Activated naive CD8-positive, alpha-beta T cell treated with anti-CD3 and anti-CD28 coated beads, Interleukin-2, amount 10 ng/mL, durations not matched to agents 7 days and 5 days (primary cell): ENCODE measurements around the gene CLN6. TPM values are rescaled to one million over a fixed set of nuclear protein-coding genes. Genes with fewer than 3 reads are reported as not detected.
"Not testable (repeated sequence)": the region's sequence is repeated elsewhere in the genome, so short reads cannot be mapped to it uniquely, and the experiment has no call there.

Source experiments
- ATAC-seq: fragments of 150-1000 bp; cut with Tn5 transposase; one replicate; pipeline ENCODE4 v1.10.0; 2021; ENCODE audit warnings: low read depth, moderate library complexity
- POLR2A ChIA-PET: fragments of 350-600 bp; sonication (Branson Sonifier 250); formaldehyde crosslinking; loops from one replicate; lab custom pipeline; 2021; ENCODE audit warnings: antibody characterized with exemption; lab: Charles Lee
- DNase-seq: peaks from one replicate; pipeline ENCODE4 v3.0.0; 2021
- H3K27ac Mint-ChIP-seq: one replicate; pipeline ENCODE4 v1.8.0; 2022; ENCODE audit warnings: mild to moderate bottlenecking, mixed read lengths
- H3K27me3 Mint-ChIP-seq: one replicate; pipeline ENCODE4 v1.8.0; 2022; ENCODE audit warnings: mild to moderate bottlenecking, moderate library complexity, mixed read lengths
- H3K36me3 Mint-ChIP-seq: one replicate; pipeline ENCODE4 v1.8.0; 2021; ENCODE audit warnings: mild to moderate bottlenecking, mixed read lengths
- H3K4me1 Mint-ChIP-seq: one replicate; pipeline ENCODE4 v1.8.0; 2021; ENCODE audit warnings: mixed read lengths
- H3K4me3 Mint-ChIP-seq: one replicate; pipeline ENCODE4 v1.8.0; 2022; ENCODE audit warnings: mild to moderate bottlenecking, moderate library complexity, mixed read lengths
- H3K9me3 Mint-ChIP-seq: one replicate; pipeline ENCODE4 v1.8.0; 2021; ENCODE audit warnings: mixed read lengths
- total RNA-seq, 2 experiments: library from RNA; stranded (reverse); gene quantifications; one replicate each; pipeline ENCODE4 v1.2.3, GENCODE V29; 2021

The CLN6 gene
- total RNA-seq, 2 experiments from 2014 or later, result 38.4 to 42.1 TPM

DNA sequence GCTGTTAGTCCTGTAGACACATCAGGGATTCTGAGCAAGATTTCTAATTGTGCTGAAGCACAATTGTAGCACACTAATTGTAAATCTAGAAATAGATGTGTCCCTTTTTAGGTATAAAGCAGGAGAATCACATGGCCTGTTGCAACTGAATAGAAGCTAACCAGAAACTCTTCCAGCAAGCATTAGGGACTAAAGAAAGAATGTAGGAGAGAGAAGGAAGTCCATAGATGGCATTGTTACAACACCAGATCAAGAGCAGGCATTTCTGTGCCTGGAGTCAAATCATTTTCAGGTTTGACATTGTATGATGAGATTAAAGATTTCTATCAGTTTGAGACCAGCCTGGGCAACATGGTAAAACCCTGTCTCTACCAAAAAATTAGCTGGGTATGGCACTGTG, 51.8 kb downstream of the CLN6 start:
- peaks cover 2% of the 10 kb centered on the region for H3K4me1 Mint-ChIP-seq
- H3K36me3 Mint-ChIP-seq, result peaks cover 37% of the 10 kb centered on the region
- DNase-seq, result no peak
- no peaks in the 10 kb centered on the region for H3K27me3 Mint-ChIP-seq
- no peak overlapping the region for H3K27ac Mint-ChIP-seq
- POLR2A ChIA-PET, result no interaction called here
- H3K4me3 Mint-ChIP-seq, result no peak overlapping the region
- ATAC-seq, result no peak
- no peaks in the 10 kb centered on the region for H3K9me3 Mint-ChIP-seq

DNA sequence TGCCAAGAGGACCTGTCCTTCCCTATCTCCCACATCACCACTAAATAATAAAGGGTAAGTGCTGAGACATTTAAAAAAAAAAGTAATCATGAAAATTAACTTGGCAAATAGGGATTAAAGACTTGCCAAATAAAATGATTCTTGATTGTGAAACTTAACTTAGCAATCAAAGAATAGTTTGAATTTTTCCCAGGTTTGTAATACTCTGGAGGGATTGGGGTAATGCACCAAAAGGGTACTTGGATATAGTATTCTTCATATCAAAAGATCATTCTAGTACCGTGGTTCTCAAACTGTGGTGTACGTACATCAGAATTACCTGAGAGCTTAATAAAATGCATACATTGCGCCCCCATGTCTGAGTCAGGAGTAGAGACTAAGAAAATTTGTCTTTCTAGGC, 52.9 kb downstream of the CLN6 start:
- no peak overlapping the region for H3K27ac Mint-ChIP-seq
- POLR2A ChIA-PET, result interaction anchor here (1.0 kb wide), 1 partner anchor 48 kb away, joined by 3 read pairs; no protein-coding TSS in a partner anchor

DNA sequence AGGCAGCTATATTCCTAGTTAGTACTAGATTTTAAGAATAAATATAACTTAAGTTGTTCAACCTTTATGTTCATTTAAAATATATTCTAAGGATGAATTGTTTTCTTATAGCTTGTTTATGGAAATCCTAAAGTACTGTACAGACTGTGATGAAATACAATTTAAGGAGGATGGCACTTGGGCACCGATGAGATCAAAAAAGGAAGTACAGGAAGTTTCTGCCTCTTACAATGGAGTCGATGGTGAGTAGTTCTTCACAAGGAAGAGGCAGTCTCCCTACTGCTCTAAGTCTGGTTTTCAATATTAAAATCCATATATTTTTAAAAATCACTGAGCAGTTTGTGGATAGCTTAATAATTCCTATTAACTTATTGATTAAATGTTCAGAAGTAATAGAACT, 54.0 kb downstream of the CLN6 start:
- DNase-seq (no peak), ATAC-seq (no peak)
- no peak overlapping the region for H3K27ac Mint-ChIP-seq
- POLR2A ChIA-PET, result no interaction called here
- H3K9me3 Mint-ChIP-seq, result no peaks in the 10 kb centered on the region
- H3K36me3 Mint-ChIP-seq, result peaks cover 38% of the 10 kb centered on the region
- peaks cover 2% of the 10 kb centered on the region for H3K4me1 Mint-ChIP-seq
- no peak overlapping the region for H3K4me3 Mint-ChIP-seq
- no peaks in the 10 kb centered on the region for H3K27me3 Mint-ChIP-seq

More for the DNA sequence above, 52.9 kb downstream of the CLN6 start:
- ATAC-seq, result no peak
- no peak for DNase-seq
- Mint-ChIP-seq H3K4me3 (no peak overlapping the region), H3K36me3 (peaks cover 41% of the 10 kb centered on the region), H3K9me3 (no peaks in the 10 kb centered on the region), H3K27me3 (no peaks in the 10 kb centered on the region), H3K4me1 (peaks cover 2% of the 10 kb centered on the region)

DNA sequence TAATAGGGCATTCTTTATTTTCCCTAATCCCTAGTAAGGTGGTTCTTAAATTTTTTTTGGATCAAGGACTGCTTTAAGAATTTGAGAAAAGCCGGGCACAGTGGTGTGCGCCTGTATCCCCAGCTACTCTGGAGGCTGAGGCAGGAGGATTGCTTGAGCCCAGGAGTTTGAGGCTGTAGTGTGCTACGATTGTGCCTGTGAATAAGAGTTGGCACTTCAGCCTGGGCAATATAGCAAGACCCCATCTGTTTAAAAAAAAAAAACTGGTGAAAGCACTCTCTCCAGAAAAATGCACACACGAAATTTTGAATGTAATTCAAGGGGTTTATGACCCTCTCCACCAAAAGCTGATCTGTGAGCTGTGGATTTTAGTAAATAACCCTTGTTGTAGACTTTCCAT, 56.4 kb downstream of the CLN6 start:
- H3K27ac Mint-ChIP-seq, result no peak overlapping the region
- H3K4me3 Mint-ChIP-seq, result no peak overlapping the region
- H3K9me3 Mint-ChIP-seq, result no peaks in the 10 kb centered on the region
- no peak for DNase-seq
- no peaks in the 10 kb centered on the region for H3K27me3 Mint-ChIP-seq
- POLR2A ChIA-PET, result no interaction called here
- no peak for ATAC-seq
- peaks cover 31% of the 10 kb centered on the region for H3K36me3 Mint-ChIP-seq
- peaks cover 2% of the 10 kb centered on the region for H3K4me1 Mint-ChIP-seq

DNA sequence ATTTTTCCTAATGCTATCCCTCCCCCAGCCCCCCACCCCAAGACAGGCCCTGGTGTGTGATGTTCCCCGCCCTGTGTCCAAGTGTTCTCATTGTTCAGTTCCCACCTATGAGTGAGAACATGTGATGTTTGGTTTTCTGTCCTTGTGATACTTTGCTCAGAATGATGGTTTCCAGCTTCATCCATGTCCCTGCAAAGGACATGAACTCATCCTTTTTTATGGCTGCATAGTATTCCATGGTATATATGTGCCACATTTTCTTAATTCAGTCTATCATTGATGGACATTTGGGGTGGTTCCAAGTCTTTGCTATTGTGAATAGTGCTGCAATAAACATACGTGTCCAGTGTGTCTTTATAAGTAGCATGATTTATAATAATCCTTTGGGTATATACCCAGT, 57.5 kb downstream of the CLN6 start:
- DNase-seq, H3K27ac Mint-ChIP-seq, H3K4me1 Mint-ChIP-seq, H3K27me3 Mint-ChIP-seq, ATAC-seq, H3K4me3 Mint-ChIP-seq, POLR2A ChIA-PET, H3K9me3 Mint-ChIP-seq: not testable (repeated sequence)
- H3K36me3 Mint-ChIP-seq, result peaks cover 26% of the 10 kb centered on the region

DNA sequence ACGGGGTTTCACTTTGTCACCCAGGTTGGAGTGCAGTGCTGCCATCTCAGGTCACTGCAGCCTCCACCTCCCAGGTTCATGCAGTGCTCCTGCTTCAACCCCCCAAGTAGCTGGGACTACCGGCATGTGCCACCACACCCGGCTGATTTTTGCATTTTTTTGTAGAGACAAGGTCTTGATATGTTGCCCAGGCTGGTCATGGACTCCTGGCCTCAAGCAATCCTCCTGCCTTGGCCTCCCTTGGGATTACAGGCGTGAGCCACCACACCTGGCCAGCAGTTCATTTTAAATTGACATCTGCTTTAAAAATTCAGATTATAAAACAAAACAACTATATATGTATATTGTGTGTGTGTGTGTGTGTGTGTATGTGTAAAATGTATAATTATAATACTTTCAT, 62.7 kb downstream of the CLN6 start:
- POLR2A ChIA-PET, result no interaction called here
- ATAC-seq, result no peak
- Mint-ChIP-seq H3K27me3 (no peaks in the 10 kb centered on the region), H3K9me3 (peaks cover 1% of the 10 kb centered on the region), H3K4me1 (peaks cover 3% of the 10 kb centered on the region), H3K36me3 (peaks cover 28% of the 10 kb centered on the region), H3K4me3 (no peak overlapping the region), H3K27ac (no peak overlapping the region)
- no peak for DNase-seq

DNA sequence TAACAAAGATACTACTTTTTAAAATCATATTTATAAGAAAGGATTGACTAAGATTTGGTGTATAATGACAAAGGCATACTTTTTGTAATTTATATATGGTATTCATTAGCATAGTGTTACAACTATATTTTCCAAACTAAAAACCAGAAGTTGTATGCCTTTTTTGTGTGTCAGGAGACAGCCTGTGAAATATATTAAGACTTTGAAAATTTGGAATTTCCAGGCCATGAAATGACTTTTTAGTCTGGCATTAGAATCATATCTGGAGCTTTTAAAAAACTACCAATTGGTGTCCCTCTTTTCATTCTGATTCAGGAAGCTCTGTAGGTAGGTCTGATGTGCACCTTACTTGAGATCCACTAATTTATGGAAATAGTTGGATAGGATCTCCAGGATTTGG, 66.3 kb downstream of the CLN6 start:
- peaks cover 35% of the 10 kb centered on the region for H3K36me3 Mint-ChIP-seq
- no peak for DNase-seq

DNA sequence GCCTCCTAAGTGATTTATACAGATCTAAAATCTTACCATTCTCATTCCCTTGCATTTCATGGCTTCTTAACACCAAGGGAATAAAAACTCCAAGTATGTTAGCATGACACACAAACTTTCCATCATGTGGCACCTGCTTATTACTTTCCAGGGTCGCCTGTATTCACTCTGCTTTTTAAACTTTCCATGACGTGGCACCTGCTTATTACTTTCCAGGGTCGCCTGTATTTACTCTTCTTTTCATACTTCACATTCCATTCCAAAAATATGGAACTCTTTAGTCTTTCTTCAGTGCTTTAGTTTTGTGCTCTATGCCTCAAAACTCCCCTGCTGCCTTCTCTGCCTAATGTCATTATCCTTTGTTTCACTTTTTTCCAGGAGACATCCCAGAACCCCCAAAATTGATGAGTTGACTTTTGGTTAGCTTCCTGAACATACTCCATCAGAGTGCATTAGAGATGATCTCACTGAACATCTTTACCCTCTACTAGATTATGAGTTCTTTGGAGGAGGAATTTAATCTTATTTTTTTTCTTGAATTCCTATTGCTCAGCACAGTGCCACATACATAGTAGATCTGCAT, 71.4 kb downstream of the CLN6 start:
- Mint-ChIP-seq H3K36me3 (peaks cover 25% of the 10 kb centered on the region), H3K27ac (no peak overlapping the region), H3K27me3 (no peaks in the 10 kb centered on the region), H3K4me3 (no peak overlapping the region), H3K9me3 (peaks cover 1% of the 10 kb centered on the region), H3K4me1 (peaks cover 2% of the 10 kb centered on the region)
- DNase-seq (no peak), ATAC-seq (no peak)
- POLR2A ChIA-PET, result no interaction called here

More for the DNA sequence above, 66.3 kb downstream of the CLN6 start:
- Mint-ChIP-seq H3K4me3 (no peak overlapping the region), H3K27me3 (no peaks in the 10 kb centered on the region), H3K27ac (no peak overlapping the region), H3K9me3 (peaks cover 1% of the 10 kb centered on the region), H3K4me1 (peaks cover 3% of the 10 kb centered on the region)
- POLR2A ChIA-PET, result no interaction called here
- ATAC-seq, result no peak

DNA sequence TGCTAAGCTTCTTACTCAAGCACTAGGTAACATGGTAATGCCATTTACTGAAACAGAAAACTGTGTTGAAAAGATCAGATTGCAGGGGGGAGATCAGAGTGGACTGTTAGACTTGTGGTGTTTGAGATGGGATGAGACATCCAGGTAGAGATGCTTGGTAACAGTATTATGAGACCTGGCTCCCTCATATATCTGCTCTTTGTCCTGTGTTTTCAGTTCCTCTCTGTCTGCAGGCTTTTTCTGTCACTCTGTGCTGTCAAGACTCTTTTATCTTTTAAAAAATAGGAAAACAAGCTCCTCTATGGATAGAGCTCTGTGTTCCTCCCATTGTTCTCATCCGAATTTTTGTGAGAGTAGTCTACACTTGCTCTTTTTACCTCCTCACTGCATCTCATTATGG, 72.5 kb downstream of the CLN6 start:
- DNase-seq (no peak), ATAC-seq (no peak)
- H3K4me1 Mint-ChIP-seq, result no peaks in the 10 kb centered on the region
- H3K36me3 Mint-ChIP-seq, result peaks cover 24% of the 10 kb centered on the region
- POLR2A ChIA-PET, result no interaction called here
- H3K4me3 Mint-ChIP-seq, result no peak overlapping the region
- no peak overlapping the region for H3K27ac Mint-ChIP-seq
- H3K27me3 Mint-ChIP-seq, result no peaks in the 10 kb centered on the region
- no peaks in the 10 kb centered on the region for H3K9me3 Mint-ChIP-seq

Other genes with a start within 250 kb of the CLN6 start
- gene PIAS1, start 175.4 kb downstream of the CLN6 start, total RNA-seq, result 10 to 100 TPM; 53.8 to 54.3 TPM
- 10 to 100 TPM; 10.3 to 12.2 TPM for gene CALML4, start 24.4 kb downstream of the CLN6 start, total RNA-seq
- gene FEM1B, start 48.0 kb upstream of the CLN6 start, total RNA-seq, result 10 to 100 TPM; 51.9 to 54.0 TPM
- under 1 TPM; 0.57 to 0.61 TPM for gene ITGA11, start 202.4 kb upstream of the CLN6 start, total RNA-seq